Fibroblast of villous mesenchyme (primary cell): ENCODE data around the gene MTHFD1L. TPM values are rescaled to one million over a fixed set of nuclear protein-coding genes. Genes with fewer than 3 reads are reported as not detected.

Source experiments
- DNase-seq: peaks from one replicate; pipeline ENCODE4 v3.0.0-alpha.2; 2010; ENCODE audit warnings: low read depth
- H3K4me3 ChIP-seq: 2 replicates; pipeline ENCODE4 v1.5.1; 2011; ENCODE audit warnings: low read depth, mild to moderate bottlenecking, low read length
- CTCF ChIP-seq: IDR thresholded peaks from 2 replicates; pipeline ENCODE4 v1.5.1; 2012; ENCODE audit warnings: low read depth, mild to moderate bottlenecking, low read length; ENCODE audit not compliant: insufficient read depth
- total RNA-seq: library from RNA; depleted of rRNA; stranded (reverse); fragments of >200 nt; gene quantifications from 2 replicates; pipeline ENCODE4 v1.2.3, GENCODE V29; 2012

MTHFD1L gene
- total RNA-seq, 1 donor = 43.2 TPM

- TF ChIP-seq CTCF = no peak
- DNase-seq = peak; percentile 86
- H3K4me3 ChIP-seq = no peak overlapping the region
Measured at GRCh38 chr6:150992703-150993102, 127.2 kb downstream of the MTHFD1L start.

GRCh38 chr6:150993253-150993652 is 127.8 kb downstream of the MTHFD1L start:
- H3K4me3 ChIP-seq = no peak overlapping the region
- TF ChIP-seq CTCF = no peak
- DNase-seq = no peak

GRCh38 chr6:150994026-150994425 is 128.5 kb downstream of the MTHFD1L start:
- DNase-seq = no peak
- H3K4me3 ChIP-seq = no peak overlapping the region
- no peak for TF ChIP-seq CTCF

GRCh38 chr6:150996968-150997367 is 131.5 kb downstream of the MTHFD1L start:
- H3K4me3 ChIP-seq = no peak overlapping the region
- no peak for TF ChIP-seq CTCF
- DNase-seq = no peak

GRCh38 chr6:150999107-150999506 is 133.6 kb downstream of the MTHFD1L start:
- TF ChIP-seq CTCF = no peak
- H3K4me3 ChIP-seq = no peak overlapping the region
- DNase-seq = peak; percentile 82

- TF ChIP-seq CTCF = no peak
- peak; percentile 37 for DNase-seq
- no peak overlapping the region for H3K4me3 ChIP-seq
Measured at GRCh38 chr6:150999576-150999975, 134.1 kb downstream of the MTHFD1L start.

GRCh38 chr6:151001387-151002056 is 136.0 kb downstream of the MTHFD1L start:
- no peak for DNase-seq
- no peak overlapping the region for H3K4me3 ChIP-seq
- TF ChIP-seq CTCF = no peak
